Head of caudate nucleus (tissue), 42 donors: Measurements from ENCODE around the gene ZFHX3.

Experiments
- DNase-seq, 42 donors: peaks; one replicate each; pipeline versions ENCODE4 v3.0.0 to v3.0.0-alpha.2; 2020 to 2021; ENCODE audit warnings: mixed read lengths in 7 of 42
- intact Hi-C: fragments of 100-400 bp; cut with DNase I; formaldehyde crosslinking; loops from one replicate; pipeline ENCODE4 v1.15.0; 2022

The ZFHX3 gene

DNA sequence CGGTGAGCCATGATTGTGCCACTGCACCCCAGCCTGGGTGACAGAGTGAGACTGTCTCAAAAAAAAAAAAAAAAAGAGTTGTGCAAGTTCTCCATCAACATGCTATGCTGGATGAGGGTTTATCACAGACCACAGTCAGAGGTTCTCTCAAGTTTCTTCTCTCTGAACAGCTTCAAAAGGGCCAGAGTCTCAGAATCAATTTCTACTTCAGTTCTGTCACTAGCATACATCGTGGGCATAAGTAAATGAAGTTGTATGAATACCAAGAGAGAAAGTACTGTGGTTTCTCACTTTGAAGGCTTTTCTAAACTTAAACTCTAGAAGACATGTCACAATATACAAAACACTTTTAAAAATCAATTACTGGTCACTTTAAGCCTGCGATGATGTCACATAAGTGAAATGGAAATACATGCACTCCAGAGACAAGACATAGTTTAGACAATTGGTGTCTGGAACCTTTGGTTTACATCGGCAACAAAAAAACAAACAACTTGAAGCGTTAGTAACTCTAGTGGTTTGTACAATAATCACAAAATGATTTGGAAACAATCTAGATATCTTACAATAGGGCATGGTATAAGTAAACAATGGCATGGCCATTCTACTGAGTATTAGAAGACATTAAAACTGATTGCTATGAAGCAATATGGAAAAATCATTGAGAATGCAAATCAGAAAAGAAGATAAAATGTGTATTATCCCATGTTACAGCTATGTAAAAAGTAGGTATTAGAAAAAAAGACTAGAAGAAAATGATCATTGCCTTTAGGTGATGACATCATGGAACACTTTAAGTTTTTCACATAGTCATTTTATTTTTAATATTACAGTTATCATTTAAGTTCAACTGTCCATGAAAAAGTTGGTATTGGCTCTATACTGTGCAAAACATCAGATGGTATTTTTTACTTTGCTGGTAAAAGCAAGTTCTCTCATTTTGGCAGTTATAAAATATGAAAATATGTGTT, 232.3 kb downstream of the ZFHX3 start:
- intact Hi-C loops, result no loop called here
- DNase-seq, result no peak

DNA sequence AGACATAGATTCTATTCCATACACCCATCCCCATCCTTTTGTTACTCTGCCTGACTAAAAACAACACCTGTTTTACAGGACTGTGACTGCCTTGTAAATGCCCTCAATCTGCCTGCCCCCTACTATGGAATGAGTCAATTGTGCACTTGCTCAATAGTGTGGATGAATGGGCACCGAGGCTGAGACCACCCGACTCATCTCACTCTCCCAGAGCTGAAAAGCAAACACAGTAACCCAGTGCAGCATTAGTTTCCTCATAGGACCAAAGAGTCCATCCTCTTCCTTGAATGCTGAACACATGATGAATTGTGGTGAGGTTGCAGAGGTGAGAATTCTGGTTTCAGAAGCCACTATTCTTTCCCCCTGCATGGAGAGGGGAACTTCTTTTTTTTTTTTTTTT, 233.7 kb downstream of the ZFHX3 start:
- intact Hi-C loops, result no loop called here
- DNase-seq, result no peak

DNA sequence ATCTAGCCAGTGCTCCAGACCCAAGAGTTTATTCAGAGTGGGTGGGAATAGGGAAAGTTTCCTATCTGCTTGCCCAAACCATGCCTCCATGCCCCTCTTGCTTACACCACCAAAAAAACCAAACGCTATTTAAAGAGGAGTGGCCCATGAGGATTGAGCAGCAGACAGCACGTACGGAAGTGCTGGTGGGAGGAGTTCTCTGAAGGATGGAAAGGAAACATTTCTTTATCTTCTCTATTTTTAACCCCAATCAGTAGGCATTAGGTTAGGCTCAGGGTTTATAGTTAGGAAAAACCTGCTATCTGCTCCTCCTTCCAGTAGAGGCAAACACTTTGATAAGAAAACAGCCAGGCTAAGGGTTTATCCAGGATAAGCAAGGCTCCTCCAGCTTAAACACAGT, 235.3 kb downstream of the ZFHX3 start:
- intact Hi-C loops, result no loop called here
- DNase-seq, result no peak

DNA sequence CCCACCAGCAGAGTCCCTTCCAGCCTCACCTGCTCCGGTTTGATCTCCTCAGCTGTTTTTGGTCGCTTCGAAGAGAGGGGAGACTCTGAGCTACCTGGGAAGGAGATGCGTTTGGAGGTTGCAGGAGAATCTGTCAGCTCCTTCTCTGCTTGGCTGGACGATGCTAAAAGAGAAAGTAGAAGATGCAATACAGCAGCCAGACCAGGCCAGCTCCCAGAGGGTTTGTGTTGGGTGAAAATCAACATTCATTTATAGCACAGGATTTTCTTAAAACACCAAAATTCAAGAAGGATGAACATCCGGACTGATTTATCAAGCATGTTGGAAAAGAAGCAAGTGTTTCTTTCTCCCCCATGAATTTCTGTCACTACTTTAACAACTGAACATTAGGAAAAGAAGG, 236.1 kb downstream of the ZFHX3 start:
- no peak for DNase-seq
- intact Hi-C loops, result no loop called here

DNA sequence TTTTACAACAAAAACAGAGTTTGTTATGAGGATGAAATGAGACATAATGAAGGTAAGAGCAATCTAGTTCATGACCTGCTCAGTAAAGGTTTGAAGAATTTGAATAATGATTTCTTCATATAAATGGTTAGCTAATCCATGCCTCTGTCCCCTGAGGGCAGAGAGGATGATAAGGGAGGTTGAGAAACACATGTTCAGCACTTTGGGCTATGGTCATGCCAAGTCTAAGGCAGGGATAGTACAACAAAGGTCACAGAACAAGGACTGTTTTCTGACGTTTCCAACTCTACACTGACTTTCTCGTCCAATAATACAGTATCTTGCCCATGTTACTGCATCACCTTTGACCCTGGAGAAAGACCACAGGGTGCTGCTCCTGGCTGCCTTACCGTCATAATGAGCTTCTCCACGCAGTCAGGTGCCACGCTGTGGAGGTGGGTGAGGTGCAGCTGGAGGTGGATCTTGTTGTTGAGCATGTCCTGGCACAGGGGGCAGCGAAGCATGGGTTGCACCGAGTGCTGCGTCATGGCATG, 236.7 kb downstream of the ZFHX3 start:
- no peak for DNase-seq
- intact Hi-C loops, result no loop called here

DNA sequence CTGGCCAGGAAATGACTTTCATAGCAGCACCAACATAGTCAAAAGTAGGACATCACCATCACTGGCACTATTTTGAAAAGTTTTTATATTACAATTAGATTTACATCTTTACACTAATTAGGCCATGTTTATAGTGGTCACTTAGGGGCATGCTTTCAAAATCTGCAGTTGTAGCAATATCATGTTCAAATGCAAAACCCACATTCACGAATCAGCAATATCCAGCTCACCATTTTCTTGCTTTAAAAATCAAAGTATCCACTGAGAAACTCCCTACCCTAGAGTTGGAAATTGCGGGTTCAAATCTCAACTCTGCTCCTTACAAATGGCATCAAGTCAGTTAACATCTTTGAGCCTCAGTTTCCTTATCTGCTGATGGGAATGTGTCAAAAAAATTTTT, 237.4 kb downstream of the ZFHX3 start:
- intact Hi-C loops, result no loop called here
- no peak for DNase-seq

DNA sequence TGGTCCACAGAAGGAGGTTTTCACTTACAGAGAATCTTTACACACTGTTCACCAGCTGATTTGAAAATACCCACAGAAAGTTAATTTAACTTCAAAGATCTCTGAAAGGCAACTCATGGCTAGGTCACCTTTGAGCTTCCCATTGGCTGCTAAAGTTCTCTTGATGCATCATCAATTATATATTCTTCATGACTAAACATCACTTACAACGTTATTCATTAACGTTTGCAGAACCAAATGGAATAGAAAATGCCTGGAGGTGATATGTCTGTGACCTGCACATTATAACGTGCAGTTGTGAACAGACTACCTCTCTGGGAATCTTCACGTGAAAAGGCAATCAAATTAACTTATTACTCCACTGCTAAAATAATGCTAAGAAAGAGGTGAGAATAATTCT, 238.5 kb downstream of the ZFHX3 start:
- no peak for DNase-seq
- intact Hi-C loops, result no loop called here

DNA sequence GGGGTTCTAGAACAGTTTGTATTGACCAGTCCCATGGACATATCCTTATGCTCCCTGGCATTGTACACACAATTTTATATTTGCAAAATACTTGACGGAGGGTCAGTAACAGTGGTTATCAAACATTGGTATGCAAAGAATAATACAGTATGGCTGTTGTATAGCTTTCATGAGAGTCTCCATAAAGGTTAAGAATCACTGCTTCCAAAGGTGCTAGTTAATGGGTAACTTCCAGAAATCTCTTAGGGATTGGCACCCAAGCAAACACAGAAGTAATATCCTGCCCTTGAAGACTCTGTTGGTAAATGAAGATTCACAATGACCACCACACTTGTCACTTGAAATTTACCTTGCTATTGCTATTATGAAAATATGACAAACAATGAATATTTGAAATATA, 239.2 kb downstream of the ZFHX3 start:
- intact Hi-C loops, result no loop called here
- no peak for DNase-seq

DNA sequence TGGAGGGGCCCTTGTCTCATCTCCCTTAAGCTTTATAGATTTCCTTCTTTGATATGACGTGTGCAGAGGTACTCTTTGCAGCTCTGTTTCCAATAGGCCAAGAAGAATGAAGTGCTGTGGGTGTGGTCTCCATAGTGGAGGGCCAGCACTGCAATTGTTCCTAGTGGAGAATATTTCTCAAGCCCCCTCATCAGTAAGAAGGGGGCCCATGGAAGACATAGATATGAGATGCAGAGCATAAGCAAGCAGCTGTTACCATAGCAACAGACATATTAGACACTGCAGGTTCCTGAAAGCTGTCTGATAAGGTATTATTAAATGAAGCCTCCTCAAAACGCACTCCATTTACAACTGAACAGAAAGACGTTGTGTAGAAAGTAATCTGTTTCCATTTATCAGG, 240.7 kb downstream of the ZFHX3 start:
- intact Hi-C loops, result no loop called here
- DNase-seq, result no peak

DNA sequence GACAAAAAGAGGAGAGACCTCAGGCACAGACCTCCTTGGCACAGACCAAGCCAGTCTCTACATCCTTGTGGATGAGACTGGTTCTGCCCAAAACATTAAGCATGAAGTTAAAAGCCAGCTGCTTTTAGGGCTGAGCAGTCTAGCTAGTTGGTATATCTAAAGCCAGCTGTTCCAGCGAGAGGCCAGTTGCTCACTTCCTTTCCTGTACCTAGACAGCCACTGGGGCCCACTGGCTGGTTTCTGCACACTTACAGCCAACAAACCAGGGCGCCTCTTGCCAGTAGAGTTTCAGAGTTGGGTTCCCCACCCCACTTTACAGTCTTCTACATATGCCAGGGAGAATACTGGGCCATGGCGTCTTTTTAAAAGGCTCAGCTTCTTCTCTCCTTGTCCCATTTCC, 242.4 kb downstream of the ZFHX3 start:
- no peak for DNase-seq
- intact Hi-C loops, result no loop called here

DNA sequence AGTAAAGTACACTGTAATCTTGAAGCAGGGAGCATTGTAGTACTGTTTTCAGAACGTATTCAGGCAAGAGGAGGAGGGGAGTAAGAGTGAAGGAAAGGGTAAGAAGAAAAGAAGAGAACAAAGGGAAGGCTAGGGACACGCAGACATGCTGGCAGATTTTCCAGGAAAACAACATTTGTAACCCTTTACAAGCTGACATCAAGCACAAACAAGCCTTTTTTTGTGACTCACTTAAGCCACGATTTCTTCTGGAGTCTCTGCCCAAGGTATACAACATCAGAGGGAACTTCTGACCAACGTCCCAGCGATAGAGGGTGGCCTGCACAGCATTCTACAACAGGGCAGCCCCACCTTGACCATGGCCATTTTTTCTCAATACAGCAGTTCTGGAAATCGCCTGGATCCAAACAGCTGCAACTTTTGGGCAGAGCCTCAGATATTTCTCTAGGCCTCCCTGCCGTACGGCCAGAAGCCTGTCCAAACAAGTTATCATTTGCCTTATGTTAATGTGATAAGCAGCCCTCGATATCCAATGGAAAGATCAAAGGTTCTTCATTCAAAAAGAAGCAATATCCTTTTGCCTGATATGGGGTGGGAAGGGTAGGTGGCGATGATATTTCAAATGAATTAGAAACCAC, 247.3 kb downstream of the ZFHX3 start:
- intact Hi-C loops, result no loop called here
- no peak for DNase-seq

DNA sequence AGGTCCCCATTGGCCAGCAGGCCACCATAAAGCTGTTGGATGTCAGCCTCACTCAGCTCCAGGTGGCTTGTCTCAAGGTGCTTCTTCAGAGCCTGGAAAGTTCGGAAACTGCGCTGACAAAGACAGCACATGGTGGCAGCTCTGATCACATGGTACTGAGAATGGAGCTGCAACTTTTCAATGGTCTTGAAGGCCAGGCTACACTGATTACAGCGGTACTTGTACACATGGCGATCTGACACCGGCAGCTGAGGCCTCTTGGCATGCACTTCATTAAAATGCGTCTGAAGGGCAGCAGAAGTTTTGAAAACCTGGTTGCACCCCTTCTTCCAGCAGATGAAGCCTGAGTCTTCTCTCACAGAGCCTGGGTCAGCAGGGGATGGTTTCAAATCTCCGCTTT, 249.7 kb downstream of the ZFHX3 start:
- no peak for DNase-seq
- intact Hi-C loops, result no loop called here

DNA sequence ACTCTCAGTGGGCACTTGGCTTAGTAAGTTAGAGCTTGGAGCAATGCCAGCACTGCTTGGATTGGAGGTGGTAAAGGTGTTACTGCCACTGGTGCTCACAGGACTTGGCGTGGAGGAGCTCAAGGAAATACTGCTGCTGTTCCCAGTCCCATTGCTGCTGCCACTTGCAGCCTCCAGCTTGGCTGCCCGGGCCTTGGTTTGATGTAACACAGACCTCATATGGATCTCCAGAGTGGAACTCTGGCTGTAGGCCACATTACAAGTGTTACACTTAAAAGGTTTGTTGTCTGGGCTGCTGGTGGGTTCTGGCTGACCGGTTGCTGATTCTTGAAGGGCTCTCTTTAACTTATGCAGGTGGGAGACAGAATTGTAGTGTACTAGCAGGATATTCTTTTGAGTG, 250.3 kb downstream of the ZFHX3 start:
- intact Hi-C loops, result no loop called here

DNA sequence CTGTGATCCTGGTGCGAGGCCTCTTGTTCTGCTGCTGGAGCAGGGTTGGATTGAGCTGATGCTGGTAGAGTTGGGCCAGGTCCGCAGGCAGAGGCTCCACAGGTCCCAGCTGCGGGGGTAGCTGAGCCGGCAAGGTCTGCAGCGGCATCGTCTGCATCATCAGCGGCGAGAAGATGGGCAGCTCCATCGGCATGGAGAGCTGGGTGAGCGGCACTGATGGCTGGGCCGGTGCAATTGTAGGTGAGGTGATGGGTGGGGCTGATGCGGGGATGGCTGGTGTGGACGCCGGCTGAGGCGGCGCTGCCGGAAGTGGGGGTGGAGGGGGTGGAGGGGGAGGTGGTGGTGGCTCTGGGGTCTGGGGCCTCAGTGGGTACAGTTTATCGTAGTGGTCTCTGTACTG, 251.7 kb downstream of the ZFHX3 start:
- intact Hi-C loops, result no loop called here

More for the DNA sequence above, 250.3 kb downstream of the ZFHX3 start:
- DNase-seq, result no peak

DNA sequence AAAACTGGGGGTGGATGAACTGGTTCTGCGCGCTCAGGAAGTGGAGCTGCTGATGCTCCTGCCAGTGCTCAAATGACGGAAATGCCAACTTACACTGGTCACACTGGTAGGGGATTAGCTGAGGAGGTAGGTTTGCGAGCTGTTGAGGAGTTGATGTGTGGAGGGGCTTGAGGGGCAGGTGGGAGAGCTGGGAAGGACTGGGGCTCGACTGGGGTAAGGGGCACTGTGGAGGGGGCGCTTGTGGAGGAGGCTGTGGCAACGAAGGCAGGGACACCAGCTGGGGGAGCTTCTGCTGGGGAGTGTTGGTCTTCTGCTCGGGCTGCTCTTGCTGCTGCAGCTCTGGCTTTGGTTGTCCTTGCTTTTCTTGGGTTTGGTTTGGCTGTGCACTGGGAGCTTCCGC, 252.9 kb downstream of the ZFHX3 start:
- intact Hi-C loops, result no loop called here
- DNase-seq, result no peak

More for the DNA sequence above, 251.7 kb downstream of the ZFHX3 start:
- no peak for DNase-seq

DNA sequence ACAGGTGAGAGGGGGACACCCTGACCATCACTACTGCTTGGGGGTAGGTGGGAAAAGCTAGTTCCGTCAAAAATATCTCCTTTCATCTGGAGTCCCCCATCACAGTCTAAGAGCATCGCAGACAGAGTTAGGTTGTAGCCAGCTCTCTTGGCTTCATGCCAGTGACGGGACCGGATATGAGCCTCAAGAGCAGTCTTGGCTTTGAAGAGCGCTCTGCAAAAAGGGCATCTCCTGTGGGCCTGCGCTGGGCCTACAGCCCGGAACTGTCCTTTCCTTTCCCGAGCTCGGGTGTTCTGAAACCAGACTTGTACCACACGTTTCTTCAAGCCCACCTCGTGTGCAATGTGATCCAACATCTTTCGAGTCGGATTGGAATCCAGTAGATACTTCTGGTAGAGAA, 253.6 kb downstream of the ZFHX3 start:
- intact Hi-C loops, result no loop called here

DNA sequence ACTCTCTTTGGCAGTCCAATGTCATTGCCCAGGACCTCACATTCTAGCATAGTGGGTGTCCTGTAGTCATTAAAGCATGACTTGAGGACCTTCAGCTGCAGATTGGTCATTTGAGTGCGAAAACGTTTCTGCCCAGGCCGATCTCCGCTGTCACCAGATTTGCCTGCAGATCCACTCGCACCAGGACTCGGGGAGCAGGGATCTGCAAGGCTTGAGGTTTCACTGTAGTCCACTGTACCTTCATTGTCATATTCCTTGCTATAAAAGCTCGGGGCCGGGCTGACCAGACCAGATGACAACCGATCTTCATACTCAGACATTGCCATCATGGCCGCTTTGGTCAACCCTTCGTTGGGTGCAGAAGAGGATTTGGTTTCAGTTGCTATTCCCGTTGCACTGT, 254.2 kb downstream of the ZFHX3 start:
- DNase-seq, result no peak
- intact Hi-C loops, result no loop called here

More for the DNA sequence above, 253.6 kb downstream of the ZFHX3 start:
- DNase-seq, result no peak

DNA sequence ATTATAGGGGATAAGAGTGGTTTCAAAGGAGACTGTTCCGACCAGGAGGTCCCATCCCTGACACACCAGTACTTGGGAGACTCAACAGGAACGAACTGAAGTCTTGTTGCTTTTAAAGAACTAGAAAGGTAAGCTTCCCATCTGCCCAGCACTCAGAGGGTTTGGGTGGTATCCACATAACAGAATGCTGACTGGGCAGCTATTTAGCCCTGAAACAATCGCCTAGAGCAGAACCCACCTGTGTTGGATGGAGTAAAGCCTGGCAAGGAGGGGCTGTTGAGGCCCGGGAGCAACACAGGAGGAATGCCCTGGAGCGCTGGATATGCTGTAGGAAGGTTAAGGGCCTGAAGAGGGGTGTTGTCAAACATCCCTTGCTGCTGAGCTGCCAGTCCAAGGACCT, 254.9 kb downstream of the ZFHX3 start:
- intact Hi-C loops, result no loop called here
- no peak for DNase-seq

DNA sequence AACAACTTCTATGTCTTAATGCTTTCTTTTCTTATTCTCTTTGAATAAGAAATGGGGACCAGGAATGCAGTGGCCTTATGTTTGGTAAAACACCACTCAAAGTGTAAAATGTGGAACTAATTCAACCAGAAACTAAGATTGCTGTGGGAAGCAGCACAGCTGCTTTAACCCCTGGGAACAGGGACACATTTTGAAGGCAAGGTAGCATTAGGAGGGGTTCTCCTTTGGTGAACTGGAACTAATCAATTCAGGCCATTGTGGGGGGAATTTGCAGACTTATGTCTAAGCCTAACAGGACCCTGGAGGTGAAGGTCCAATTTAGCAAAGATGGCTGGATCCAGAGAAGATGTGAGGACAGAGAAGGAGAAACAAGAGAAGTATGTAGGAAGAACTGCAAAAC, 256.1 kb downstream of the ZFHX3 start:
- no peak for DNase-seq
- intact Hi-C loops, result no loop called here

DNA sequence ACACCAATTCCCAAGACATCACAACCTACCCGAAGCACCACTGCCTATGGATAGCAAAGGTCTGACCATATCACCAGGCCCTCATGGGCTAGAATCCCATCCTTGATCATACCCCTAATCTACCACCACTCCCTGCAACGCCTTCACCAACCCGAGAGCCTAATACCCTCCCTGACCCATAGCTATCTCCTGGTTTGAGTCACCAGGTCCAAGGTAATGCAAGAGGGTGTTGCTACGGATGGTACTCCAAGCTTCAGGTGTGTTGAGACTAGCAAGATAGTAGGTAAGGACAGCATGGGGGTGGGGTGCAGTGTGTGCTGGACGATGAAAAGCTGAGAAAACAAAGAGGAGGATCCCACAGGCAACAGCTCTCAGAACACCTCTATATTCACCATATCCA, 258.0 kb downstream of the ZFHX3 start:
- intact Hi-C loops, result no loop called here

DNA sequence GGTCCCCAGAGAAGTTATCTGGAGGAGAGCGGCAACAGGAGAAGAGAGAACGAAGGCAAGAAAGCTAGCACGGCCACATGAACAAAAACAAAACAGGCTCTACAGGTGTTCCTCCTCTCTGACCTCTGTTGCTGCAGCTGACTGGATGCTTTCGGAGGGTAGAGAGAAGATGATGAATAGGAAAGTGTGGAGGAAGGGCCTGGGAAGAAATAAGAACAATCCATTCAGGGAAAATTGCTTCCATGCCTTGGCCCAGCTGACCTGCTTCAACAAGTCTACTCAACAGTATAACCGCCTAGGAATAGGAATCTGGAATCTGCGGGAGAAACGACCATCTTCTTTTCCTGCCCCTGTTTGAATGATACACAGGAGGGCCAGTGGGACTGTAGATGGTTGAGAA, 258.5 kb downstream of the ZFHX3 start:
- intact Hi-C loops, result no loop called here
- no peak for DNase-seq

More for the DNA sequence above, 258.0 kb downstream of the ZFHX3 start:
- DNase-seq, result no peak
